ENCODE results near the gene PER3.
A peak's percentile ranks its signal among the peaks of the same experiment; 100 is the strongest.
"Not testable (repeated sequence)": the region's sequence is repeated elsewhere in the genome, so short reads cannot be mapped to it uniquely, and the experiment has no call there.

Gene PER3

GRCh38 chr1:7778133-7778628 is 5.9 kb upstream of the PER3 start:
- no peak for DNase-seq (ENCODE audit: low read depth)

- DNase-seq (ENCODE audit: low read depth) = no peak
Measured at GRCh38 chr1:7780976-7781375, 3.1 kb upstream of the PER3 start.

GRCh38 chr1:7781501-7781900 is 2.6 kb upstream of the PER3 start:
- DNase-seq (ENCODE audit: low read depth) = no peak

DNA sequence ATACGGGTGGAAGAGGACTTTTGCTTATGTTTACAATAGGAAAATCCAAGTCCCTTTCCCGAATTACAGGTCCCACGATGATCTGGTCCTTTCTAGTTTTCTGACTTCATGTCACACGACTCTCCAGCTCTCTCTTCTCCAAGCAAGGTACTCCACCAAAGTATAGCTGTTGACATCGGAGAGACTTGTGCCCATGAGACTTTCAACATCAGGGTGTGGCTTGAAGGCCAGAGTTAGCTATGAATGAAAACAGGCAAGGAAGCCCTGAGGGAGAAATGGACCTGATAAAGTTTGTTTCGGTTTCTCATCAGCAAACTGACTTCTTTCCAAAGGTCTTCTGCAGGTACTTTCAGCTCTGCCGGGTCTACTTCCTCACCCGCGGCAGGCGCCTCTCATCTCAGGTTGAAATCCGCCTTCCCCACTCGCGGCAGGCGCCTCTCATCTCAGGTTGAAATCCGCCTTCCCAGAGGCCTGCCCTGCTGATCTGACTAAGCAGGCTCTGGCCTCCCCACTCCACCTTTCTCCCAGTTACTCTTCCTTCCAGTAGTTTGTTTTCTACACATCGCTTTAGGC is 2.1 kb upstream of the PER3 start:
- DNase-seq (ENCODE audit: low read depth) = no peak

DNA sequence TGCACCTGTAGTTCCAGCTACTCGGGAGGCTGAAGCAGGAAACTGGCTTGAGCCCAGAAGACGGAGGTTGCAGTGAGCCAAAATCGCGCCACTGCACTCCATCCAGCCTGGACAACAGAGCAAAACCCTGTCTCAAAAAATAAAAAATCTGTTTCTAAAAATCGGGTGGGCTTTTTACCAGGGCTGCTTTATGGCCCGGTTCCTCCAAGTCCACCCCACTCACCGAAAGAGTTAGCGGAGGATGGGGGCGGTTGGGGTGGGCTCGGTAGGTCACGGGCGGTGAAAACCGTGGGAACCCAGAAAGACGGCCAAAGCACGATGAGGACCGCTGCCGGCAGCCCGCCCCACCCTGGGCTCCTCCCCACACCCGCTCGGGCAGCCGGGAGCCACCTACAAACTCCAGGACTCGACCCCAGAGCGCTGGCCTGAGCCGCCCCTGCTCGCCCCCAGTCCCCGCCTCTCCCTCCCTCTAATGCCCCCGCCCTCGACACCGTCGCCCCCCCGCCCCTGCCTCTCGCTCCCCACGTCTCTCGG is 846 bp upstream of the PER3 start:
- DNase-seq (ENCODE audit: low read depth) = peak; percentile 16

DNA sequence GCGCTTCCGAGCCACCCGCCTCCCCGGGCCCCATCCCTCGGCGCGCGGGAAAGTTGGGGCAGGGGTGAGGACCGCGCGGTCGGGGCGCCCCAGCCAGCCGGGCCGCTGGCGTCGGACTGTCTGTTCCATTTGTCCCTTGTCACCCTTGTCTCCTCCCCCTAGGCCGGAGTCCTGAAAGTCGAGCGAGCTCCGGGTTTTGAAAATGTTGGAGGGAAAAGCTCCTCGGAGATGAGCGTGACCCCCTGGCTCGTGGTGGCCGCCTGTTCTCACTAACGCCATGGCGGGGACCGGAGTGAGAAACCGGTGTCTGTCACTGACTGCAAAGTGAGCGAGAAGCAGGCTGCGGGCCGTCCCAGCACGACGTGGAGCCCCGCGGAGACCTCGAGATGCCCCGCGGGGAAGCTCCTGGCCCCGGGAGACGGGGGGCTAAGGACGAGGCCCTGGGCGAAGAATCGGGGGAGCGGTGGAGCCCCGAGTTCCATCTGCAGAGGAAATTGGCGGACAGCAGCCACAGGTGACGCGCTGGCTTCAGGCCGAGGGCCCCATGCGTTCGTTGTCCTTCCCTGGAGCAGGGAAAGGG is 491 bp downstream of the PER3 start:
- no peak for DNase-seq (ENCODE audit: low read depth)

DNA sequence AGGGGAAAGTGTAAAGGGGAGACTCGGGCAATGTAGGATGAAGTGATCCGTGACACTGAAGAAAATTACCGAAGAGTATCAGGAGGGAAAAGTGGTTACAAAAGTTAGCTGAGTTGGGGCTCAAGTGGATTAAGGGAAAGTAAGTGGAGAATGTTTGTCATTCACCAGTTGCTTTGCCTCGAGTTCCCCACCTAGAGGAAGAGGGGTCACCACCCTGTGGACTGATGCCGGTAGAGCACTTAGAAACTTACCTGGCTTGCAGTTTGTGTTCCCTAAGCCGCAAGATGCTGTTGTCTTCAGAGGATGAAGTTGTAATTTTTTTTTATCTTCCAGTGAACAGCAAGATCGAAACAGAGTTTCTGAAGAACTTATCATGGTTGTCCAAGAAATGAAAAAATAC is 1.0 kb downstream of the PER3 start:
- DNase-seq (ENCODE audit: low read depth) = no peak

GRCh38 chr1:7786795-7787194 is 2.7 kb downstream of the PER3 start:
- no peak for DNase-seq (ENCODE audit: low read depth)

GRCh38 chr1:7789828-7790227 is 5.7 kb downstream of the PER3 start:
- DNase-seq (ENCODE audit: low read depth) = no peak

DNA sequence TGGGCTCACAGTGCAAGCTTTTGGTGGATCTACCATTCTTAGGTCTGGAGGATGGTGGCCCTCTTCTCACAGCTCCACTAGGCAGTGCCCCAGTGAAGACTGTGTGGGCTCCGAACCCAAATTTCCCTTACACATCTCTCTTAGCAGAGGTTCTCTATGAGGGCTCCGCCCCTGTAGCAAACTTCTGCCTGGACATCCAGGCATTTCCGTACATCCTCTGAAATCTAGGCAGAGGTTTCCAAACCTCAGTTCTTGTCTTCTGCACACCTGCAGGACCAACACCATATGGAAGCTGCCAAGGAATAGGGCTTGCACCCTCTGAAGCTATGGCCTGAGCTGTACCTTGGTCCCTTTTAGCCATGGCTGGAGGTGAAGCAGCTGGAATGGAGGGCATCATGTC is 6.9 kb downstream of the PER3 start:
- not testable (repeated sequence) for DNase-seq (ENCODE audit: low read depth)

GRCh38 chr1:7795406-7795805 is 11.3 kb downstream of the PER3 start:
- no peak for DNase-seq (ENCODE audit: low read depth)

DNA sequence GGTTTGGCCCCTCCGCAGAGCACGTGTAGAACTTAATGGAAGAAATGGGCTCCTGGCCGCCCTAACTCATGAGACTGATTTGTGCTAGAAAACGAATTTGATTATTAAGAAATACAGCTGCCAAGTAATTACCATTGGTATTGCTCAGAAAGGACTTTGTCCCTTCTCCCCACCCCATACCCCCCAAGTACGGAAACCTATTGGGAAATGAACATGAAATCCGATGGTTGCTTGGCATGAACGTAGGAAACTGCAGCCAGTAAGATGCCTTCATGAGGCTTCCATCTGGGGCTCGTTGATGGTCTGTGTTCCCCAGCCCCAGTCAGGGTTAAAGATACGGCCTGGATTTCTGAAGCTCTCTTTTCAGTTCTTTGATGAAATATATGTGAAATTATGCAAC is 21.4 kb downstream of the PER3 start:
- DNase-seq (ENCODE audit: low read depth) = no peak

GRCh38 chr1:7808253-7808844 is 24.3 kb downstream of the PER3 start:
- no peak for DNase-seq (ENCODE audit: low read depth)

- no peak for DNase-seq (ENCODE audit: low read depth)
Measured at GRCh38 chr1:7809742-7810141, 25.7 kb downstream of the PER3 start.

- peak; percentile 10 for DNase-seq (ENCODE audit: low read depth)
Measured at GRCh38 chr1:7810395-7810794, 26.3 kb downstream of the PER3 start.

- no peak for DNase-seq (ENCODE audit: low read depth)
Measured at GRCh38 chr1:7811476-7811875, 27.4 kb downstream of the PER3 start.

DNA sequence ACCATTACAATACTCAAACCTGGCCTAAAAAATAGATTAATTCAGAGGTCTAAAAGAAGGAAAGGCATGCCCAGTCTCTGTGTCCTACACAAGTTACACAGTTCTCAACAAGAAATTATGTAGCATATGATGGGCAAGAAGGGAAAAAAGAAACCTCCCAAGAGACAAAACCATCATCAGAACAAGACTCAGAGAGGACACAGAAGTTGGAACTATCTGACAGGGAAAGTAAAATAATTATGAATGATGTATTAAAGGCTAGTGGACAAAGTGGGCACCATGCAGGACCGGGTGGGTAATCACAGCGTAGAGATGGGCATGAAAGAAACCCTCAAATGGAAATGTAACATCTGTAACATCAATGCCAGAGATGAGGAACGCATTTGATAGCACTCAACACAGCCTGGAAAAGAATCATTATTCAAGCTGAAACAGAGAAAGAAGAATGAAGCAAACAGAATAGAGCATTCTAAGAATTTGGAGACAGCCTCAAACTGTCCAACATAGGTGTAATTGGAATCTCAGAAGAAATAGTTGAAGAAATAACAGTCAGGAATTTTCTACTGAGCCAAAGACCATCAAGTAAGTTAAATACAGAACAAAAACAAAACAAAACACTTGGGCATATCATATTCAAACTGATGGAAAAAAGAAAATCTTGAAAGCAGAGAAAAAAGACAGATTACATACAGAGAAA is 29.7 kb downstream of the PER3 start:
- DNase-seq (ENCODE audit: low read depth) = no peak

DNA sequence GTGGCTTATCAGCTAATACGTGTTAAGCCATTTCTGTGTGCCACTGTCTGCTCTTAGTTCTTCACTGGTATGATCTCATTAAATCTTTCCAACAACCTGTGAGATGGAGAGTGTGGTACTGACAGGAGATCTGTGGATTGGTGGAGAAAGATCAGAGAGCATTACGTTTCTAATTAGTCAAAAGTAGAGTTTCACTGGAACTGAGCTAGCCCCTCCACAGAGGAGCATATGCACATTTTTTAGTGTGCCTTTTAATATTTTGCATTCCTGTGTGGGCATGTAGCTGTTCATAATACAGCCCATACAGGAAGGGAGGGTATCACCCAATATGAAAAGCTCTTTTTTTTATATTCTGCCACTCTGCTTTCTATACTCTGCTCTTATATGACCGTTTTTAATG is 37.2 kb downstream of the PER3 start:
- DNase-seq (ENCODE audit: low read depth) = no peak

- DNase-seq (ENCODE audit: low read depth) = no peak
Measured at GRCh38 chr1:7824701-7825100, 40.6 kb downstream of the PER3 start.

DNA sequence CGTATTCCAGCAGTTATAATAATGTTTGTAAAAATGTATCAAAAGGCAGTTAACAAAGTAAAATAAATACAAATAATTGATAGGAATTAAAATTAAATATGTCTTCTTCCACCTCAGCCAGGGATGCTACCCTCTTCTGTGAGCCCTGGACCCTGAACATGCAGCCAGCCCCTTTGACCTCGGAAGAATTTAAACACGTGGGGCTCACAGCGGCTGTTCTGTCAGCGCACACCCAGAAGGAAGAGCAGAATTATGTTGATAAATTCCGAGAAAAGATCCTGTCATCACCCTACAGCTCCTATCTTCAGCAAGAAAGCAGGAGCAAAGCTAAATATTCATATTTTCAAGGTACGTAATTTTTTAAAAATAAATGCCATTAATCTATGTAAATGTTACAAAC is 42.3 kb downstream of the PER3 start:
- DNase-seq (ENCODE audit: low read depth) = no peak

DNA sequence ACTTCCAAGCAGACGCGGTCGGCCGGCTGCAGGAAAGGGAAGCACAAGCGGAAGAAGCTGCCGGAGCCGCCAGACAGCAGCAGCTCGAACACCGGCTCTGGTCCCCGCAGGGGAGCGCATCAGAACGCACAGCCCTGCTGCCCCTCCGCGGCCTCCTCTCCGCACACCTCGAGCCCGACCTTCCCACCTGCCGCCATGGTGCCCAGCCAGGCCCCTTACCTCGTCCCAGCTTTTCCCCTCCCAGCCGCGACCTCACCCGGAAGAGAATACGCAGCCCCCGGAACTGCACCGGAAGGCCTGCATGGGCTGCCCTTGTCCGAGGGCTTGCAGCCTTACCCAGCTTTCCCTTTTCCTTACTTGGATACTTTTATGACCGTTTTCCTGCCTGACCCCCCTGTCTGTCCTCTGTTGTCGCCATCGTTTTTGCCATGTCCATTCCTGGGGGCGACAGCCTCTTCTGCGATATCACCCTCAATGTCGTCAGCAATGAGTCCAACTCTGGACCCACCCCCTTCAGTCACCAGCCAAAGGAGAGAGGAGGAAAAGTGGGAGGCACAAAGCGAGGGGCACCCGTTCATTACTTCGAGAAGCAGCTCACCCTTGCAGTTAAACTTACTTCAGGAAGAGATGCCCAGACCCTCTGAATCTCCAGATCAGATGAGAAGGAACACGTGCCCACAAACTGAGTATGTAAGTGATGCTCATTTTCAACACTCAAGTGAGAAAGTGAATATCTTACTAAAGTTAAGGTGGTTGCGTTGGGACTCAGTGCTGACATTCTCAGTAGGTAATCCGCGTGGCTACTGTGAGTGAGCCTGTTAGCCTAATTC is 43.2 kb downstream of the PER3 start:
- DNase-seq (ENCODE audit: low read depth) = peak; percentile 14

- no peak for DNase-seq (ENCODE audit: low read depth)
Measured at GRCh38 chr1:7831458-7831857, 47.4 kb downstream of the PER3 start.

All from activated T-cell treated with anti-CD3 and anti-CD28 coated beads for 24 hours (primary cell).